ENCODE results near the gene ZBTB18. TPM values are rescaled to one million over a fixed set of nuclear protein-coding genes. Genes with fewer than 3 reads are reported as not detected.
A peak's percentile ranks its signal among the peaks of the same experiment; 100 is the strongest.

The ZBTB18 gene
- polyA plus RNA-seq, 1 of the 3 experiments (the other 2 are of a cell fraction), result 19.3 TPM

DNA sequence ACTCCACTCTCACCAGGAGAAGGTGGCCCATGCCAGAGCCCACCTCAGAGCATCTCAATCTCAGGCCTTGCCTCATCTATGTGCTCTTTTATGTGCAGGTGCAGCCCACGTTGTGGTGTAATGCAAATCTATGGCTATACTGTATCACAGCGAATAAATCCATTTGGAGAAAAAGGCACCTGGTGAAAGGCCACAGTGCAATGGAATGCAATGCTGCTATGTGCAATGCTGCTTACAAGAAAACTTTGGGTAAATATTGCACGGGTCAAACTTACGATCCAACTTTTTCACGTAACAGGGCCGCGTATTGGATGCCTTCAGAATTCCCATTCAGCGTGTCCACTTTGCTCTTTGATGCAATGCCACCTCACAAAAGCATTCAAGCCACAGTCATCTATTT lies 13.5 kb downstream of the ZBTB18 start:
- no peaks in the 10 kb centered on the region for H3K9me2 ChIP-seq
- no peak for DNase-seq
- CTCF ChIA-PET, result no interaction called here
- H3K36me3 ChIP-seq (replicated peaks in 1 of 2; ENCODE audit: control insufficient read depth in 1 of 2, insufficient read depth in 2 of 2, low read length in 1 of 2), result no peaks in the 10 kb centered on the region
- H3K27me3 ChIP-seq (ENCODE audit: insufficient read depth), result no peaks in the 10 kb centered on the region
- H3K4me2 ChIP-seq, result no peak overlapping the region
- no peak overlapping the region for H3K9ac ChIP-seq
- TF ChIP-seq TCF12 (IDR thresholded peaks at IDR 0.05) (no peak), MXI1 (IDR thresholded peaks at IDR 0.05; ENCODE audit: low read depth, low read length) (no peak), FOSL2 (IDR thresholded peaks at IDR 0.05; ENCODE audit: borderline replicate concordance, low read depth) (no peak), NFIC (IDR thresholded peaks at IDR 0.05; ENCODE audit: borderline replicate concordance) (no peak), MEF2A (IDR thresholded peaks at IDR 0.05; ENCODE audit: borderline replicate concordance, low read depth) (no peak), FOXM1 (IDR thresholded peaks at IDR 0.05; ENCODE audit: low read depth) (no peak), RCOR1 (IDR thresholded peaks at IDR 0.05; ENCODE audit: low read length) (no peak), GATA2 (CRISPR knock-in tag; IDR thresholded peaks at IDR 0.05) (no peak), SIN3A (IDR thresholded peaks at IDR 0.05; ENCODE audit: borderline replicate concordance, low read depth, low read length) (no peak), RXRA (IDR thresholded peaks at IDR 0.05; ENCODE audit: borderline replicate concordance, low read depth) (no peak), RFX5 (IDR thresholded peaks at IDR 0.05; ENCODE audit: low read length) (no peak), YY1 (IDR thresholded peaks at IDR 0.05; ENCODE audit: low read depth) (no peak)
- TF ChIP-seq, protein P1, sequence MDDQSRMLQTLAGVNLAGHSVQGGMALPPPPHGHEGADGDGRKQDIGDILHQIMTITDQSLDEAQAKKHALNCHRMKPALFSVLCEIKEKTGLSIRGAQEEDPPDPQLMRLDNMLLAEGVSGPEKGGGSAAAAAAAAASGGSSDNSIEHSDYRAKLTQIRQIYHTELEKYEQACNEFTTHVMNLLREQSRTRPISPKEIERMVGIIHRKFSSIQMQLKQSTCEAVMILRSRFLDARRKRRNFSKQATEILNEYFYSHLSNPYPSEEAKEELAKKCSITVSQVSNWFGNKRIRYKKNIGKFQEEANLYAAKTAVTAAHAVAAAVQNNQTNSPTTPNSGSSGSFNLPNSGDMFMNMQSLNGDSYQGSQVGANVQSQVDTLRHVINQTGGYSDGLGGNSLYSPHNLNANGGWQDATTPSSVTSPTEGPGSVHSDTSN (IDR thresholded peaks at IDR 0.05), result no peak
- TF ChIP-seq, protein P2, sequence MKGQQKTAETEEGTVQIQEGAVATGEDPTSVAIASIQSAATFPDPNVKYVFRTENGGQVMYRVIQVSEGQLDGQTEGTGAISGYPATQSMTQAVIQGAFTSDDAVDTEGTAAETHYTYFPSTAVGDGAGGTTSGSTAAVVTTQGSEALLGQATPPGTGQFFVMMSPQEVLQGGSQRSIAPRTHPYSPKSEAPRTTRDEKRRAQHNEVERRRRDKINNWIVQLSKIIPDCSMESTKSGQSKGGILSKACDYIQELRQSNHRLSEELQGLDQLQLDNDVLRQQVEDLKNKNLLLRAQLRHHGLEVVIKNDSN (IDR thresholded peaks at IDR 0.05; ENCODE audit: borderline replicate concordance, low read depth), result no peak
- no peaks in the 10 kb centered on the region for H3K79me2 ChIP-seq (ENCODE audit: insufficient read depth)
- 92% methylated on average over 8 of the region's 8 CpGs for WGBS (ENCODE audit: low lambda C conversion rate)
- H3K4me1 ChIP-seq (ENCODE audit: control insufficient read depth in 1 of 2, insufficient read depth in 2 of 2, low read depth in 1 of 2, low read length in 1 of 2), result peaks cover 0 to 2% of the 10 kb centered on the region in 2 experiments; a peak in 3 of 4 replicates
- no peak overlapping the region for H3K27ac ChIP-seq (ENCODE audit: low read depth in 2 of 2, low read length in 1 of 2)
- H3K9me3 ChIP-seq, result no peaks in the 10 kb centered on the region
- POLR2A ChIA-PET, result no interaction called here
- no peaks in the 10 kb centered on the region for H4K20me1 ChIP-seq (ENCODE audit: insufficient read depth)
- no peak overlapping the region for H2AFZ ChIP-seq (ENCODE audit: low read depth)
- peaks cover 17% of the 10 kb centered on the region for H3F3A ChIP-seq (replicated peaks; ENCODE audit: insufficient read depth)
- H3K4me3 ChIP-seq (ENCODE audit: low read depth in 2 of 2, low read length in 1 of 2), result no peak overlapping the region

DNA sequence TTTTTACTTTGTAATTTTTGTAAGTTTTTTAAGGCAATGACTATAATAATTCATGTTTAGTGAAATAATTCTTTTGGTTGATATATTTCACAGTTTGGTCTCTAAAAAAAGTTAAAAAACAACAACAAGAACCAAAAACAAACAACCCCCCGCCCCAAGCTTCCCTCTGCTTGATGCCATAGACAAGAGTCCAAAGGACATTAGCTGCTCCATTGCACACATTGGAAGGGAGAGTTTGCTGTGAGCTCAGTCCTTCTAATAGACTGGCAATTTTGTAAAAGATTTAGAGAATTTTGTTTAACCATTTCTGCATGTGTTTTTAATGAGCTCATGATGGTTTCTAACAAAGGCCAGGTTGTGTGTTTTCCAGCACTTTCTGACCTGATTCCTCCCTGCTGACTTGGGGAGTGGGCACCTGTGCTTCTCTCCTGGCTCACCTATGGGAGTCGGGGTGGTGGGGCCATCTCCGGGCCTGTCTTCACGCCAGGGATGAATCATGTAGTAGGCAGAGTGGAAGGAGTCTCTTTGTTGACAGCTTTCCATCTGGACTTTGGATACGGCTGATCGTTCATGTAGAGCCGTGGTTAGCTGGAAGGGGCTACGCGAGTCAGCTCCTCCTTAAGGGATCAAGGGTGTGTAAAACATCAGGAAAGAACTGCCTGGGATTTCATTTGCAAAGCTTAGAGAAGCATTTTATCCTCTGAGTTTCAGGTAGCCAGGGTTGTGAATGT lies 14.1 kb downstream of the ZBTB18 start:
- POLR2A ChIA-PET, result no interaction called here
- no peaks in the 10 kb centered on the region for H3K27me3 ChIP-seq (ENCODE audit: insufficient read depth)
- DNase-seq, result no peak

More for the DNA sequence above, 14.1 kb downstream of the ZBTB18 start:
- Histone ChIP-seq H3F3A (replicated peaks; ENCODE audit: insufficient read depth) (peaks cover 12% of the 10 kb centered on the region), H2AFZ (ENCODE audit: low read depth) (no peak overlapping the region), H3K9ac (no peak overlapping the region), H3K9me2 (no peaks in the 10 kb centered on the region), H3K27ac (ENCODE audit: low read depth in 2 of 2, low read length in 1 of 2) (peak overlapping the region in 1 of 2 experiments; percentile 55; a peak in 2 of 4 replicates), H3K4me2 (no peak overlapping the region), H3K4me1 (ENCODE audit: control insufficient read depth in 1 of 2, insufficient read depth in 2 of 2, low read depth in 1 of 2, low read length in 1 of 2) (peaks cover 0 to 2% of the 10 kb centered on the region in 2 experiments; a peak in 3 of 4 replicates), H3K9me3 (no peaks in the 10 kb centered on the region), H3K36me3 (replicated peaks in 1 of 2; ENCODE audit: control insufficient read depth in 1 of 2, insufficient read depth in 2 of 2, low read length in 1 of 2) (no peaks in the 10 kb centered on the region), H3K79me2 (ENCODE audit: insufficient read depth) (no peaks in the 10 kb centered on the region), H3K4me3 (ENCODE audit: low read depth in 2 of 2, low read length in 1 of 2) (no peak overlapping the region), H4K20me1 (ENCODE audit: insufficient read depth) (no peaks in the 10 kb centered on the region)
- WGBS (ENCODE audit: low lambda C conversion rate), result 71% methylated on average over 9 of the region's 9 CpGs
- CTCF ChIA-PET, result interaction anchor here (0.9 kb wide), 1 partner anchor 721 kb away, joined by 3 read pairs; no protein-coding TSS in a partner anchor
- TF ChIP-seq, protein P1 (IDR thresholded peaks at IDR 0.05), result peak; percentile 31; the same call in 1 of the 2 replicates
- TF ChIP-seq GABPA (IDR thresholded peaks at IDR 0.05; ENCODE audit: low read depth) (no peak), MXI1 (IDR thresholded peaks at IDR 0.05; ENCODE audit: low read depth, low read length) (no peak)

Data from SK-N-SH (cell line).